Measurements from ENCODE around the gene SH3BP1. TPM values are rescaled to one million over a fixed set of nuclear protein-coding genes. Genes with fewer than 3 reads are reported as not detected.

SH3BP1 gene
- total and polyA plus RNA-seq, 2 of the 8 experiments (the other 6 are each of a cell fraction or from before 2014, with no cell fraction given), result 23.9 to 40.3 TPM

DNA sequence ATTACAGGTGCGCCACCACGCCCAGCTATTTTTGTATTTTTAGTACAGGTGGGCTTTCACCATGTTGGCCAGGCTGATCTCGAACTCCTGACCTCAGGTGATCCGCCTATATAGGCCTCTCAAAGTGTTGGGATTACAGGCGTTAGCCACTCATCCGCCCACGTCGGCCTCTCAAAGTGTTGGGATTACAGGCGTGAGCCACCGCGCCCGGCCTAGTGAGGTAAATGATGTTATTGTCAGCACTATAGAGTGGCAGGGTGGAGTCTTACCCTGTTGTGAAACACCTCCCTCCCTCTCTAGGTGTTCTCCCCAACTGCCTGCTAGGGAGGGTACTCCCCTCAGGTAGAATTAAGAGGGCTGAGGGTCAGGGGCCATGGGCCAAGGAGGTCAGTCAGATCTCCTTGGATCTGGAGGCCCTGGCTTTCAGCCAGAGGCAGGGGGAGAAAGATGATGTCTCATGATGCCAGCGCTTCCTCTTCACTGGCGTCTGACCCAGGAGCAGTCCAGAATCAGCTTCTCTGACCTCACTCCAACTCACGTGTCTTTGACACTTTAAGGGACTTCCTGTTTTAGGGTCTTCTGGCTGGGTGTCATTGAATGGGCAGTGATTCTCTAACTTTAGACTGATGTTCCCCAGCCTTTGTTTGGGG lies 28.9 kb upstream of the SH3BP1 start:
- Histone ChIP-seq H3K4me2 (ENCODE audit: insufficient read depth in 1 of 2, low read depth in 2 of 2, low read length in 2 of 2) (peak overlapping the region in 1 of 2 experiments; percentile 54; a peak in 1 of 4 replicates), H3K9ac (replicated peaks in 1 of 4; ENCODE audit: extremely low read depth in 1 of 4, low read depth in 3 of 4, low read length in 3 of 4) (no peak overlapping the region)
- 92% methylated on average over 15 of the region's 15 CpGs; no CpG with 5 or more reads in 1 of the 2 experiments for WGBS, 2 experiments (ENCODE audit: extremely low coverage in 1 of 2, insufficient coverage in 1 of 2, insufficient read length in 1 of 2, insufficient replicate concordance in 2 of 2, low coverage in 1 of 2, low lambda C conversion rate in 2 of 2, missing lambda C conversion rate in 1 of 2)
- no peak for TF ChIP-seq CBX8 (IDR thresholded peaks at IDR 0.05; ENCODE audit: borderline replicate concordance, low read depth, low read length)
- no peak for TF ChIP-seq SIN3A (conservative IDR thresholded peaks at IDR 0.05 in 1 of 2, IDR thresholded peaks at IDR 0.05 in 1 of 2; ENCODE audit: low read depth in 1 of 2, low read length in 2 of 2)
- no peak for TF ChIP-seq BCL11A (IDR thresholded peaks at IDR 0.05; ENCODE audit: low read depth in 2 of 2, low read length in 2 of 2)
- no peak for TF ChIP-seq FOSL1 (IDR thresholded peaks at IDR 0.05; ENCODE audit: insufficient read depth, low read depth, low read length)
- no peak for TF ChIP-seq GTF2F1 (IDR thresholded peaks at IDR 0.05; ENCODE audit: borderline replicate concordance, low read depth, low read length)
- no peak for TF ChIP-seq KDM5A (IDR thresholded peaks at IDR 0.05; ENCODE audit: low read length)
- TF ChIP-seq JUND (IDR thresholded peaks at IDR 0.05; ENCODE audit: low read length), result no peak
- TF ChIP-seq SRF (IDR thresholded peaks at IDR 0.05; ENCODE audit: low read depth, low read length), result no peak
- TF ChIP-seq PHF8 (conservative IDR thresholded peaks at IDR 0.05; ENCODE audit: low read depth, low read length), result no peak
- TF ChIP-seq TCF12 (IDR thresholded peaks at IDR 0.05; ENCODE audit: low read depth, low read length), result no peak
- TF ChIP-seq BACH1 (IDR thresholded peaks at IDR 0.05; ENCODE audit: low read length), result no peak
- no peak for TF ChIP-seq BRCA1 (IDR thresholded peaks at IDR 0.05; ENCODE audit: low read depth, low read length)
- no peak for TF ChIP-seq HDAC6 (IDR thresholded peaks at IDR 0.05; ENCODE audit: low read depth, low read length)

More for the DNA sequence above, 28.9 kb upstream of the SH3BP1 start:
- H2BK12ac ChIP-seq (ENCODE audit: low read depth, low read length), result no peak overlapping the region
- H2BK120ac ChIP-seq (replicated peaks; ENCODE audit: low read depth, low read length), result no peak overlapping the region
- ChIA-PET CTCF (ENCODE audit: partially characterized antibody) (interaction anchor here (0.8 to 2.7 kb wide), 4 partner anchors 16 to 43 kb away, joined by 3 to 11 read pairs (median 4); no protein-coding TSS in a partner anchor), POLR2A (ENCODE audit: partially characterized antibody) (interaction anchor here (1.1 to 7.8 kb wide), 8 partner anchors 8 to 117 kb away, joined by 3 to 63 read pairs (median 8); partner anchors contain the start of gene LGALS1)
- H2AK5ac ChIP-seq (ENCODE audit: low read depth, low read length), result no peak overlapping the region
- H2BK5ac ChIP-seq (ENCODE audit: low read depth, low read length), result no peak overlapping the region
- no peak overlapping the region for H3K27ac ChIP-seq (ENCODE audit: low read depth, low read length)
- H3K4me1 ChIP-seq (replicated peaks in 1 of 4; ENCODE audit: control insufficient read depth in 3 of 4, insufficient read depth in 4 of 4, low read length in 3 of 4), result peaks cover 0 to 8% (median 6%) of the 10 kb centered on the region in 4 experiments; a peak in 6 of 7 replicates
- H3K23me2 ChIP-seq (ENCODE audit: low read depth, low read length), result peaks cover 13% of the 10 kb centered on the region
- peaks cover 0 to 5% (median 1%) of the 10 kb centered on the region in 4 experiments; a peak in 4 of 8 replicates for H3K36me3 ChIP-seq (ENCODE audit: control insufficient read depth in 2 of 4, insufficient read depth in 4 of 4, low read length in 3 of 4)
- H3K23ac ChIP-seq (ENCODE audit: insufficient read length), result no peak overlapping the region
- no peak overlapping the region for H3K18ac ChIP-seq (ENCODE audit: extremely low read depth, low read length)
- no peak for DNase-seq (ENCODE audit: low read depth in 1 of 2, low spot score in 2 of 2)
- no peaks in the 10 kb centered on the region for H3K27me3 ChIP-seq (replicated peaks in 1 of 4; ENCODE audit: control insufficient read depth in 3 of 4, extremely low read depth in 1 of 4, insufficient read depth in 3 of 4, low read length in 3 of 4)
- no peaks in the 10 kb centered on the region for H4K20me1 ChIP-seq (replicated peaks in 1 of 2; ENCODE audit: control insufficient read depth in 1 of 2, insufficient read depth in 2 of 2, low read length in 2 of 2)
- no peak overlapping the region for H2BK15ac ChIP-seq (ENCODE audit: low read length)
- H4K8ac ChIP-seq (ENCODE audit: extremely low read depth, insufficient read depth, low read length), result no peak overlapping the region
- no peaks in the 10 kb centered on the region for H3K9me3 ChIP-seq (ENCODE audit: insufficient read depth in 2 of 2, low read depth in 1 of 2, low read length in 1 of 2)
- peaks cover 0 to 11% of the 10 kb centered on the region in 2 experiments; a peak in 1 of 4 replicates for H3K79me2 ChIP-seq (ENCODE audit: control insufficient read depth in 1 of 2, insufficient read depth in 2 of 2, low read length in 2 of 2)
- no peak overlapping the region for H3K56ac ChIP-seq (replicated peaks; ENCODE audit: insufficient read length, low read depth, low read length)
- FAIRE-seq, result no peak
- no peak overlapping the region for H2AFZ ChIP-seq (ENCODE audit: low read length)
- no peak overlapping the region for H4K91ac ChIP-seq (replicated peaks; ENCODE audit: insufficient read length, low read length)
- H4K5ac ChIP-seq (ENCODE audit: insufficient read length, low read depth, low read length), result no peak overlapping the region
- H3K79me1 ChIP-seq (ENCODE audit: low read depth, low read length), result 0 out of 2 replicates have a peak, but pooled peaks cover 7% of the 10 kb centered on the region
- H3K14ac ChIP-seq (ENCODE audit: insufficient read length), result no peak overlapping the region
- H3K4me3 ChIP-seq (ENCODE audit: extremely low read depth in 1 of 4, insufficient read depth in 2 of 4, low read depth in 3 of 4, low read length in 4 of 4), result no peak overlapping the region
- no peak overlapping the region for H3K4ac ChIP-seq (replicated peaks; ENCODE audit: insufficient read length, low read depth, low read length)
- no peak overlapping the region for H2BK20ac ChIP-seq (ENCODE audit: low read length)

All from H1 (cell line).